Peyer's patch (tissue), 4 donors: ENCODE data around the gene NSG1. TPM values are rescaled to one million over a fixed set of nuclear protein-coding genes. Genes with fewer than 3 reads are reported as not detected.

Experiments
- DNase-seq, 3 donors: peaks; one replicate each; pipeline ENCODE4 v3.0.0-alpha.2; 2017 to 2019
- H3K27ac ChIP-seq, 4 donors: fragments of 200-600 bp; sonication (generic); one replicate each; pipeline ENCODE4 v1.5.1; 2016 to 2019
- H3K27me3 ChIP-seq, 2 donors: fragments of 200-600 bp; sonication (generic); one replicate each; pipeline ENCODE4 v1.5.1; 2019
- H3K36me3 ChIP-seq, 3 donors: fragments of 200-600 bp; sonication (generic); one replicate each; pipeline ENCODE4 v1.5.1; 2016 to 2019
- H3K4me1 ChIP-seq, 4 donors: fragments of 200-600 bp; sonication (generic); one replicate each; pipeline ENCODE4 v1.5.1; 2016 to 2019
- H3K4me3 ChIP-seq, 4 donors: fragments of 200-600 bp; sonication (generic); 1 replicate in 3 of 4; 2 replicates in 1 of 4; pipeline ENCODE4 v1.5.1; 2016 to 2019; ENCODE audit warnings: mild to moderate bottlenecking in 1 of 4
- H3K9me3 ChIP-seq, 4 donors: fragments of 200-600 bp; sonication (generic); one replicate each; pipeline ENCODE4 v1.5.1; 2016 to 2019; ENCODE audit warnings: mild to moderate bottlenecking in 1 of 4
- CTCF ChIP-seq, 6 experiments: fragments of 450-650 bp in 4 of 6; fragments of 200-600 bp in 2 of 6; sonication (generic) in 1 of 6; IDR thresholded peaks; one replicate each; pipeline ENCODE4 v1.5.1; 2017 to 2019; ENCODE audit warnings: antibody characterized with exemption in 6 of 6, mild to moderate bottlenecking in 3 of 6, moderate library complexity in 1 of 6
- POLR2A ChIP-seq, 2 donors: fragments of 450-650 bp; IDR thresholded peaks; one replicate each; pipeline ENCODE4 v1.5.1; 2017; ENCODE audit warnings: antibody characterized with exemption in 2 of 2, mild to moderate bottlenecking in 2 of 2, moderate library complexity in 2 of 2
- total RNA-seq, 4 donors: library from RNA; depleted of rRNA; stranded (reverse); fragments of >200 nt; gene quantifications; one replicate each; pipeline ENCODE4 v1.1.0, GENCODE V29; 2016

The NSG1 gene
- total RNA-seq, 4 donors from 2014 or later: 2.0 to 13.2 (median 3.7) TPM

GRCh38 chr4:4409416-4410115, 22.7 kb downstream of the NSG1 start:
- Histone ChIP-seq H3K27ac (no peak overlapping the region), H3K27me3 (no peaks in the 10 kb centered on the region), H3K9me3 (no peaks in the 10 kb centered on the region), H3K4me3 (no peak overlapping the region), H3K36me3 (no peaks in the 10 kb centered on the region), H3K4me1 (no peaks in the 10 kb centered on the region)
- no peak for DNase-seq
- TF ChIP-seq POLR2A (IDR thresholded peaks at IDR 0.05) (no peak), CTCF (IDR thresholded peaks at IDR 0.05) (no peak)

GRCh38 chr4:4410271-4410670, 23.4 kb downstream of the NSG1 start:
- Histone ChIP-seq H3K27ac (no peak overlapping the region), H3K27me3 (no peaks in the 10 kb centered on the region), H3K4me1 (no peaks in the 10 kb centered on the region), H3K9me3 (peaks cover 0 to under 1% (median 0%) of the 10 kb centered on the region in 4 donors), H3K36me3 (no peaks in the 10 kb centered on the region), H3K4me3 (no peak overlapping the region)
- no peak for DNase-seq
- no peak for TF ChIP-seq POLR2A (IDR thresholded peaks at IDR 0.05)
- no peak for TF ChIP-seq CTCF (IDR thresholded peaks at IDR 0.05)

- peaks cover 0 to 6% (median 0%) of the 10 kb centered on the region in 4 donors for H3K9me3 ChIP-seq
- no peaks in the 10 kb centered on the region for H3K36me3 ChIP-seq
- H3K4me1 ChIP-seq: no peaks in the 10 kb centered on the region
- no peak overlapping the region for H3K4me3 ChIP-seq
- no peak overlapping the region for H3K27ac ChIP-seq
- no peaks in the 10 kb centered on the region for H3K27me3 ChIP-seq
- TF ChIP-seq CTCF (IDR thresholded peaks at IDR 0.05) (no peak), POLR2A (IDR thresholded peaks at IDR 0.05) (no peak)
- DNase-seq: no peak
Measured at GRCh38 chr4:4411906-4412305, 25.0 kb downstream of the NSG1 start.

- no peaks in the 10 kb centered on the region for H3K4me1 ChIP-seq
- peaks cover 0 to 6% (median 0%) of the 10 kb centered on the region in 4 donors for H3K9me3 ChIP-seq
- no peaks in the 10 kb centered on the region for H3K27me3 ChIP-seq
- no peak overlapping the region for H3K4me3 ChIP-seq
- H3K36me3 ChIP-seq: peaks cover 0 to 4% (median 0%) of the 10 kb centered on the region in 3 donors
- TF ChIP-seq CTCF (IDR thresholded peaks at IDR 0.05): no peak
- no peak for TF ChIP-seq POLR2A (IDR thresholded peaks at IDR 0.05)
- DNase-seq: no peak
- no peak overlapping the region for H3K27ac ChIP-seq
Measured at GRCh38 chr4:4412641-4413372, 25.9 kb downstream of the NSG1 start.

GRCh38 chr4:4413373-4413725, 26.4 kb downstream of the NSG1 start:
- Histone ChIP-seq H3K27ac (no peak overlapping the region), H3K9me3 (peaks cover 0 to 6% (median 0%) of the 10 kb centered on the region in 4 donors), H3K36me3 (peaks cover 0 to 9% (median 0%) of the 10 kb centered on the region in 3 donors), H3K27me3 (no peaks in the 10 kb centered on the region), H3K4me1 (no peaks in the 10 kb centered on the region), H3K4me3 (no peak overlapping the region)
- DNase-seq: no peak
- TF ChIP-seq POLR2A (IDR thresholded peaks at IDR 0.05): no peak
- no peak for TF ChIP-seq CTCF (IDR thresholded peaks at IDR 0.05)
